ENCODE data around the gene NR1D1. TPM values are rescaled to one million over a fixed set of nuclear protein-coding genes. Genes with fewer than 3 reads are reported as not detected.

Gene NR1D1
- total RNA-seq, 1 experiment from 2014 or later: 8.8 TPM

GRCh38 chr17:40103688-40104087 lies 3.3 kb upstream of the NR1D1 start:
- ChIA-PET POLR2A (interaction anchor here (0.7 kb wide), 1 partner anchor 185 kb away, joined by 5 read pairs; no protein-coding TSS in a partner anchor), CTCF (interaction anchor here (0.9 kb wide), 1 partner anchor 9 kb away, joined by 3 read pairs; no protein-coding TSS in a partner anchor)
- H3K4me3 ChIP-seq (ENCODE audit: low read depth in 2 of 2, low read length in 2 of 2): no peak overlapping the region
- TF ChIP-seq REST (IDR thresholded peaks at IDR 0.05; ENCODE audit: insufficient read depth in 1 of 2, low read depth in 2 of 2, low read length in 1 of 2) (no peak), CTCF (IDR thresholded peaks at IDR 0.05) (no peak), TCF7L2 (IDR thresholded peaks at IDR 0.05; ENCODE audit: low read depth, low read length) (no peak), SIN3A (IDR thresholded peaks at IDR 0.05; ENCODE audit: borderline replicate concordance, insufficient read depth, low read depth, low read length) (no peak), POLR2AphosphoS5 (IDR thresholded peaks at IDR 0.05; ENCODE audit: low read depth, low read length) (no peak)
- H3K36me3 ChIP-seq (ENCODE audit: control insufficient read depth, insufficient read depth, low read length): no peaks in the 10 kb centered on the region
- H3K27me3 ChIP-seq (ENCODE audit: control insufficient read depth, insufficient read depth, low read length): no peaks in the 10 kb centered on the region
- ATAC-seq (no peak), DNase-seq (ENCODE audit: low read depth, low spot score) (no peak)
- no TSS peak for BruUV-seq (replicated peaks)
- intact Hi-C loops (cut with micrococcal nuclease; ENCODE audit: unreplicated experiment): no loop called here
- peaks cover 31% of the 10 kb centered on the region for H3K4me1 ChIP-seq (ENCODE audit: control insufficient read depth, insufficient read depth, low read length)
- no peaks in the 10 kb centered on the region for H3K9me3 ChIP-seq (ENCODE audit: control insufficient read depth, insufficient read depth, low read depth, low read length)
- in situ Hi-C loops (cut with HindIII; ENCODE audit: low pct_unique_long_range_greater_than_20kb, low sequenced_read_pairs): no loop called here
- peak overlapping the region; percentile 30; the same call in 1 of the 2 replicates for H3K27ac ChIP-seq (ENCODE audit: low read length)

- Histone ChIP-seq H3K9me3 (ENCODE audit: control insufficient read depth, insufficient read depth, low read depth, low read length) (no peaks in the 10 kb centered on the region), H3K36me3 (ENCODE audit: control insufficient read depth, insufficient read depth, low read length) (no peaks in the 10 kb centered on the region), H3K27me3 (ENCODE audit: control insufficient read depth, insufficient read depth, low read length) (no peaks in the 10 kb centered on the region), H3K4me1 (ENCODE audit: control insufficient read depth, insufficient read depth, low read length) (peaks cover 34% of the 10 kb centered on the region), H3K27ac (ENCODE audit: low read length) (peak overlapping the region; percentile 30; the same call in 1 of the 2 replicates), H3K4me3 (ENCODE audit: low read depth in 2 of 2, low read length in 2 of 2) (no peak overlapping the region)
- POLR2A ChIA-PET: interaction anchor here (0.7 to 1.2 kb wide), 3 partner anchors 10 to 185 kb away, joined by 3 to 5 read pairs (median 3); partner anchors contain the start of gene MSL1
- CTCF ChIA-PET: interaction anchor here (0.7 to 0.9 kb wide), 3 partner anchors 8 to 30 kb away, joined by 3 read pairs; no protein-coding TSS in a partner anchor
- intact Hi-C loops (cut with micrococcal nuclease; ENCODE audit: unreplicated experiment): no loop called here
- DNase-seq (ENCODE audit: low read depth, low spot score) (no peak), ATAC-seq (no peak)
- in situ Hi-C loops (cut with HindIII; ENCODE audit: low pct_unique_long_range_greater_than_20kb, low sequenced_read_pairs): no loop called here
- no peak for TF ChIP-seq TCF7L2 (IDR thresholded peaks at IDR 0.05; ENCODE audit: low read depth, low read length)
- no TSS peak for BruUV-seq (replicated peaks)
These were observed 2.8 kb upstream of the NR1D1 start for GRCh38 chr17:40103071-40103661.
